Urinary bladder (tissue), 4 donors: Measurements from ENCODE around the gene TTLL11. TPM values are rescaled to one million over a fixed set of nuclear protein-coding genes. Genes with fewer than 3 reads are reported as not detected.
"Not testable (repeated sequence)": the region's sequence is repeated elsewhere in the genome, so short reads cannot be mapped to it uniquely, and the experiment has no call there.

Source experiments
- DNase-seq: peaks from one replicate; pipeline ENCODE4 v3.0.0-alpha.2; 2015; ENCODE audit errors: extremely low spot score
- H3K27ac ChIP-seq: one replicate; pipeline ENCODE4 v1.5.1; 2013; ENCODE audit warnings: low read depth, mild to moderate bottlenecking, moderate library complexity
- H3K36me3 ChIP-seq: one replicate; pipeline ENCODE4 v1.6.1; 2013; ENCODE audit warnings: mild to moderate bottlenecking, moderate library complexity; ENCODE audit not compliant: insufficient read depth
- H3K4me1 ChIP-seq: one replicate; pipeline ENCODE4 v1.6.1; 2013; ENCODE audit warnings: mild to moderate bottlenecking, moderate library complexity; ENCODE audit not compliant: insufficient read depth
- H3K4me3 ChIP-seq: one replicate; pipeline ENCODE4 v1.5.1; 2013; ENCODE audit warnings: low read depth, low read length
- WGBS: extraction: QIAGEN DNeasy Blood & Tissue Kit; methylation state at CpG from one replicate; pipeline ENCODE4 v1.1.7; 2013; 5-methylcytosine and 5-hydroxymethylcytosine counted together
- polyA plus RNA-seq: library from polyadenylated mRNA; stranded (reverse); fragments of 200-250 nt; gene quantifications from one replicate; pipeline ENCODE4 v1.2.3, GENCODE V29; 2013
- total RNA-seq: library from RNA; depleted of rRNA; stranded (reverse); fragments of >200 nt; gene quantifications from one replicate; pipeline ENCODE4 v1.2.3, GENCODE V29; 2014
- donor health status: healthy with polysubstance abuse.
- donor health status: healthy.

The TTLL11 gene
- total and polyA plus RNA-seq, 2 donors = 12.8 to 14.4 TPM

DNA sequence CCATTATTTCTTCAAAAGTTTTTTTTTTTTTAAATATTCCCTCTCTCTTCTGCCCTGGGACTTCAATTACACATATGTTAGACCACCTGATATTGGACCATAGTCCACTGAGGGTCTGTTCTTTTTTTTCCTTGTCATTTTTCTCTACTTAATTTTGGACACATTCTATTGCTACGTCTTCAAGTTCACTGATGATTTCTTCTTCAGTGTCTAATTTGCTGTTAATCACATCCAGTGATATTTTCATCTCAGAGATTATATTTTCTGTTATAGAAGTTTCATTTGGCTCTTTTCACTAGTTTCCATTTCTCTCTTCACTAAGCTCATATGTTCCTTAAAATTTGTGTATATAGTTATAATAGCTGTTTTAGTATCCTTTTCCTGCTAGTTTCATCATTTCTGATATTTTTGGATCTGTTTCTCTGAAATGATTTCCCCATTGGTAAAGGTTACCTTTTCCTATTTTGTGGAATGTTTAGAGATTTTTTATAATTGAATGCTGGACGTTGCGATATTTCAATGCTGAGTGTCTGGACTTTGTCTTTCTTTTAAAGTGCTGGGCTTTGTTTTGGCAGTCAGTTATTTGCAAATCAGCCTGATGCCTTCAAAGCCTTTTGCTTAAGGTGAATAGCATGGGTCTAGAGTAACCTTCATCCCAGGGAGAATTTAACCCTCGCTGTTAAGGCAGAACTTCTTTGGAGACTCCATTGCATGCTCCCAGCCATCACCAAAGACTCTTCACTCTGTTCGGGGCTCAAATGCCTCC lies 111.8 kb downstream of the TTLL11 start:
- H3K4me3 ChIP-seq = no peak overlapping the region
- WGBS = 92% methylated on average over 5 of the region's 5 CpGs
- no peak for DNase-seq

GRCh38 chr9:121980665-121981064 lies 112.4 kb downstream of the TTLL11 start:
- not testable (repeated sequence) for H3K36me3 ChIP-seq, H3K4me3 ChIP-seq, H3K4me1 ChIP-seq, DNase-seq, H3K27ac ChIP-seq
- WGBS = 100% methylated on average over 1 of the region's 1 CpG

More for the DNA sequence above, 111.8 kb downstream of the TTLL11 start:
- H3K4me1 ChIP-seq = peaks cover 1% of the 10 kb centered on the region
- H3K36me3 ChIP-seq = no peaks in the 10 kb centered on the region
- H3K27ac ChIP-seq = no peak overlapping the region

GRCh38 chr9:121979736-121980135 lies 113.4 kb downstream of the TTLL11 start:
- WGBS = 90% methylated on average over 1 of the region's 1 CpG
- no peak overlapping the region for H3K27ac ChIP-seq
- H3K4me3 ChIP-seq = no peak overlapping the region
- DNase-seq = no peak
- H3K4me1 ChIP-seq = peaks cover 1% of the 10 kb centered on the region
- no peaks in the 10 kb centered on the region for H3K36me3 ChIP-seq

- peaks cover 1% of the 10 kb centered on the region for H3K4me1 ChIP-seq
- WGBS = 85% methylated on average over 1 of the region's 1 CpG
- H3K27ac ChIP-seq = no peak overlapping the region
- no peak for DNase-seq
- no peaks in the 10 kb centered on the region for H3K36me3 ChIP-seq
- no peak overlapping the region for H3K4me3 ChIP-seq
Observed at GRCh38 chr9:121976751-121977150, 116.4 kb downstream of the TTLL11 start.

DNA sequence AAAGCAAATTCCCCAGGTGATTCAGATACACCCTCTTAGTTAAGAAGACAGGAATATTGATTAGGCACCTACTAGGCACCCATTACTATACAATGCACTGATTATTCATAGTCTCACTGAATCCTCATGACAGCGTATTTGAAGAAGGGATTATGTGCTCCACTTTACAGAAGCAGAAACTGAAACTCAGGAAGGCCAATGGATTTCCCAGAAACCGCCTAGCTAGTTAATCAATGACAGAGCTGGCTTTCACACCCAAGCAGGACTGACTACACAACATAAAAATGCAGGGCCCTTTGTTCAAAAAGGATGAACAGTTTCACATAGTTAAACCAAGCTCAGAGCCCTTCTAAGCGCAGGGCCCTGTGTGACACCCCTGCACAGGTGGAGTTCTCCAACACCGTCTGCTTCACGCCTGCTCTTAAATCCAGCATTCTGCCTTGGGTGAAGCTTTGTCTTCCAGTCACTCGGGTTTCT lies 117.3 kb downstream of the TTLL11 start:
- Histone ChIP-seq H3K36me3 (no peaks in the 10 kb centered on the region), H3K4me3 (no peak overlapping the region), H3K4me1 (peaks cover 1% of the 10 kb centered on the region), H3K27ac (no peak overlapping the region)
- WGBS = 90% methylated on average over 6 of the region's 6 CpGs
- DNase-seq = no peak

DNA sequence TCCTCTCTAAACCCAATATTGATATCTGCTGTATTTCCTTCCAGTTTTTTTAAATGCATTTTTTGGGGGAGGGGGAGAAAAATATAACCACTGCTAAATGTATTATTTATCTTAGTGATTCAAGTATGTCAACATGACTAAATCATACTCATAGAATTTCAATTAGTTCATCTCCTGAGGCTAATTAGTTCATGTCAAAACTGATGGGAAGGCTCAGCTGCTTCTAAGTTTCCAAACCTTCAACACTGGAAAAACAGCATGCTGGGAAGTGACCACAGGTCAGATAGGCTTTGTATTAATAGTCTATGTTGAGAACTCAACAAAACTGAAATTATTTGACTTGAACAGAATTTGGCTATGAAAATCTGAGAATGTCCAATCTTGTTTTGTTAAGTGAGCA lies 118.7 kb downstream of the TTLL11 start:
- H3K36me3 ChIP-seq = no peaks in the 10 kb centered on the region
- H3K4me1 ChIP-seq = peaks cover 1% of the 10 kb centered on the region
- no peak for DNase-seq
- H3K27ac ChIP-seq = no peak overlapping the region
- no peak overlapping the region for H3K4me3 ChIP-seq

DNA sequence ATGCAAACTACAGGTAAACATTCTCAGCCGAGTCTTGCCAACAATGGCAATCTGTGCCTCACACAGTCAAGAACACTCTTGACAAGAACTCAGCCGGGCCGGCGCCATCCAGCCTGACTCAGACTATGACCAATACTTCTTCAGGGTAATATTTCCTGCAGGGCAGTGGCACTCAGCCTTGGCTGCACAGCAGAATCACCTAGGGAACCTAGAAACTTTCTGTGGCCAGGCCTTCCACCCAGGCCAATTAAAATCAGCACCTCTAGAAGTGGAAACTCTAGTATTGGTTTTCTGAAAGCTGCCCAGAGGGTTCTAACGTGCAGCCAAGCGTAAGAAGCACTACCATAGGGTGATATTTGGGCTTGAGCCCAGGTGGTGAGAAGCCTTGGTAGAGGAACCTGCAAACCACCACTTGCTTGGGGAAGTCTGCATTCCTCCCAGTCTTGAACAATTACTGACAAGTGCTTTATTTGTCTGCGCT lies 120.6 kb downstream of the TTLL11 start:
- no peaks in the 10 kb centered on the region for H3K36me3 ChIP-seq
- no peak overlapping the region for H3K4me3 ChIP-seq
- H3K27ac ChIP-seq = no peak overlapping the region
- no peak for DNase-seq
- no peaks in the 10 kb centered on the region for H3K4me1 ChIP-seq
- WGBS = 90% methylated on average over 7 of the region's 7 CpGs

GRCh38 chr9:121968056-121968455 lies 125.1 kb downstream of the TTLL11 start:
- H3K4me1 ChIP-seq = no peaks in the 10 kb centered on the region
- WGBS = 97% methylated on average over 8 of the region's 8 CpGs

GRCh38 chr9:121966706-121967105 lies 126.4 kb downstream of the TTLL11 start:
- no peak for DNase-seq
- H3K4me1 ChIP-seq = no peaks in the 10 kb centered on the region
- no peaks in the 10 kb centered on the region for H3K36me3 ChIP-seq
- no peak overlapping the region for H3K4me3 ChIP-seq
- 97% methylated on average over 1 of the region's 1 CpG for WGBS
- H3K27ac ChIP-seq = no peak overlapping the region

More at GRCh38 chr9:121968056-121968455, 125.1 kb downstream of the TTLL11 start:
- no peak overlapping the region for H3K4me3 ChIP-seq
- no peak for DNase-seq
- no peak overlapping the region for H3K27ac ChIP-seq
- no peaks in the 10 kb centered on the region for H3K36me3 ChIP-seq

DNA sequence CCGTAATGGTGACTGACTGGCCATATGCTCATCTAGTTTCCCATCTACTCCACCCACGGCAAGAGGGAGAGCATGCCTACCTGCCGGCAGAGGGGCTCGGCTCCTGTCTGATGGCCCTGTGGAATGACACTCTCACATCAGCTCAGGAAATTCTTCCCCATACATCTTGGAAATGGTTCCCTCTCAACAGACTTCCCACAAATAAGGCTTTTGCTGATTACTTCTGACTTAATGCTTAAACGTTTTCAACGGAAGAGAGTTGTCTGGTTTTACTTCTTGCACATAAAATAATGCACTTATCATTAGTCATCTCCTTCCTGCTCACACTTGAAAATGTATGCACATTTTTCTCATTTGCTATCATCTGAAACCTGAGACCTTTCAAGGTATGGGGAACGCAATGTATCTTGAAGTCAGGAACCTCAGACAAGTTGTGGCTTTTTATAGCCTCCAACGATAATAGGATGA lies 129.5 kb downstream of the TTLL11 start:
- DNase-seq = no peak
- no peak overlapping the region for H3K4me3 ChIP-seq
- no peak overlapping the region for H3K27ac ChIP-seq
- H3K4me1 ChIP-seq = no peaks in the 10 kb centered on the region
- H3K36me3 ChIP-seq = no peaks in the 10 kb centered on the region
- 72% methylated on average over 8 of the region's 8 CpGs for WGBS

DNA sequence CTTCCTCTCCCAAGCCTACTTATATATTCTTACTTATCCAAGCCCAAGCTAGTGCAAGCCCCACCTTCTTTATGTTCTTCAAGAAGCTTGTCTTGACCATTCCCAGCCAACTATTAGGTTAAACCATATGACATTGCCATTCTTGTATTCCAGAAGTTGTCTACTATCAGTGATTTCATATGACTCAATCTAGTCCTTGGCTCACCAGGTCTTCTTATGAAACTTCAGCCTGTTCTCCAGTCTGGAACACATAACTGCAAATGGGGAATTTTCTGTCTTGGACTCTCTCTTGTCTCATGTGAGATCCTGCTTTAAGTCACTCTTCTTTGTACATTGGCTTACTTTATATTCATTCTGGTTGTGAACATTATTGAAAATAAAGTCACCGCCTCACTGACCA lies 130.7 kb downstream of the TTLL11 start:
- WGBS = 98% methylated on average over 1 of the region's 1 CpG
- no peak overlapping the region for H3K27ac ChIP-seq
- DNase-seq = no peak
- H3K4me3 ChIP-seq = no peak overlapping the region
- no peaks in the 10 kb centered on the region for H3K4me1 ChIP-seq
- no peaks in the 10 kb centered on the region for H3K36me3 ChIP-seq

DNA sequence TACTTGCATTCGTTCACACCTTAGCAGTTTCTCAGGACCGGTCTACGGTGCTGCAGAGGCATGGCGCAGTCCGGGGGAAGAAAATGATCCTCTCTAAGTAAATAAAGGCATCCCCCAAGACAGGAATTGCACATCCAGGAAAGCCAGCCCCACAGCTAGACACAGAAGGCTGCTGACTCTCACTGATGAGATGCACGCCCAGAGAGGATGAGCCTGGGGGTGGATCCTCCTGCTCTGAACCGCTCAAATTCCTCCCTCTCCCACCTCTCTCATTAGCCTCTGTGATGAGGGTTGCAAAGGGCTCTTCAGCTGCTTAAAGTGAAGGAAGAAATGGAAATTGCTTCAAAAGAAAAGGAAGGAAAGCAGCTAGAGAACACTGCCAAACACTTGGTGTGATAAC lies 132.4 kb downstream of the TTLL11 start:
- Histone ChIP-seq H3K4me1 (no peaks in the 10 kb centered on the region), H3K4me3 (no peak overlapping the region), H3K36me3 (no peaks in the 10 kb centered on the region), H3K27ac (no peak overlapping the region)
- 88% methylated on average over 7 of the region's 7 CpGs for WGBS
- no peak for DNase-seq

- Histone ChIP-seq H3K4me1 (no peaks in the 10 kb centered on the region), H3K27ac (no peak overlapping the region), H3K36me3 (no peaks in the 10 kb centered on the region), H3K4me3 (no peak overlapping the region)
- 87% methylated on average over 4 of the region's 4 CpGs for WGBS
- DNase-seq = no peak
Observed at GRCh38 chr9:121958530-121958929, 134.6 kb downstream of the TTLL11 start.

DNA sequence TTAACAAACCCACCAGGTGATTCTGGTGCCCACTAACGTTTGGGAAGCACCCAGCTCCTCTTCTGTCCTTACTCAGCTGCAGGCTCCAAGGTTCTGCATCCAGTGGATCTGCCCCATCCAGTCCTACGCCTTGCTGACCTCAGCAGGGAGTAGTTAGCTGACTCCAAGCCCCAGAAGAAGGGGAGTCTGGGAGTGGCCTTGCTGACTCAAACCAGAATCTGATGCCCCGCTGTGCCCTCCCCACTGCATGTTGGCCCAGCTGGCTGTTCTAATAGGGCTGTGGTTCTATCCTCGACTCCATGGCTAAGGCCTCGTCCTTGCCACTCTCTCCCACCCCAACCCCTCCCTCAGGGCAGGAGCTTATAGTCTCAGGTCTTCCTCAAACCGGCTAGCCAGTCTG lies 136.3 kb downstream of the TTLL11 start:
- 91% methylated on average over 6 of the region's 6 CpGs for WGBS
- no peak for DNase-seq
- H3K4me1 ChIP-seq = no peaks in the 10 kb centered on the region
- no peaks in the 10 kb centered on the region for H3K36me3 ChIP-seq
- no peak overlapping the region for H3K27ac ChIP-seq
- no peak overlapping the region for H3K4me3 ChIP-seq
